Progenitor cell of endocrine pancreas (in vitro differentiated cells): ENCODE data around the gene CKB. TPM values are rescaled to one million over a fixed set of nuclear protein-coding genes. Genes with fewer than 3 reads are reported as not detected.

ENCODE experiments used
- DNase-seq: peaks from one replicate; pipeline ENCODE4 v3.0.0; 2021; ENCODE audit warnings: low spot score; ENCODE audit not compliant: unreplicated experiment
- H3K27ac Mint-ChIP-seq: 2 replicates; pipeline ENCODE4 v1.8.0; 2021; ENCODE audit warnings: mild to moderate bottlenecking, moderate library complexity, mixed read lengths
- H3K27me3 Mint-ChIP-seq: 2 replicates; pipeline ENCODE4 v1.8.0; 2021; ENCODE audit warnings: mixed read lengths
- H3K36me3 Mint-ChIP-seq: 2 replicates; pipeline ENCODE4 v1.8.0; 2022; ENCODE audit warnings: mixed read lengths; ENCODE audit not compliant: insufficient read depth
- H3K4me1 Mint-ChIP-seq: 2 replicates; pipeline ENCODE4 v1.8.0; 2021; ENCODE audit warnings: low read depth, mixed read lengths
- H3K4me3 Mint-ChIP-seq: 2 replicates; pipeline ENCODE4 v1.8.0; 2021; ENCODE audit warnings: low read depth, mild to moderate bottlenecking, moderate library complexity, mixed read lengths
- H3K9me3 Mint-ChIP-seq: 2 replicates; pipeline ENCODE4 v1.8.0; 2021; ENCODE audit warnings: low read depth, mixed read lengths
- total RNA-seq: library from RNA; stranded (reverse); gene quantifications from 2 replicates; pipeline ENCODE4 v1.2.1, GENCODE V29; 2021
- TF ChIP-seq, protein P1 (sequence below): fragments of 200-600 bp; sonication (generic); IDR thresholded peaks from one replicate; pipeline ENCODE4 v1.5.0; 2021; ENCODE audit warnings: antibody characterized with exemption, mild to moderate bottlenecking; ENCODE audit not compliant: unreplicated experiment

CKB gene
- total RNA-seq, 1 donor from 2014 or later, result 983 TPM

DNA sequence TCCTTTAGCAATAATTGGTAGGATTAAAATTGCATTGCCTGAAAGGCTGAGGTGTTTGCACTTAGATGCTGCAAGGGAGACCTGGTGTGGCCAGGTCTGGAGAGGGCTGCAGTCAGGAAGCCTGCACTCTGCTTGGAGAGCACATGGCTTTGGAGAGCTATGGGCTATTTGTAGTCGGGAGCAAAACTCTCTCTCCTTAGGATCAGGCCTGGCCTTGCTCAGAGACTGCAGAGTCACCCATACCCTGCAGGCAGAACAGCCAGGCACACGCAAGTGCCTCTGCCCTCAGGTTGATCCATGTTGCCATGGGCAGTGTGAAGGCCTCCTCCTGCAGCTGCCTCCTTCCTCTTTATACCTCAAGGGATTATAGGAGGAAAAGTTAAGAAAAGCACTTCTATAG, 26.8 kb downstream of the CKB start:
- Mint-ChIP-seq H3K27ac (no peak overlapping the region), H3K4me3 (no peak overlapping the region), H3K4me1 (no peaks in the 10 kb centered on the region), H3K9me3 (no peaks in the 10 kb centered on the region), H3K36me3 (peaks cover 3% of the 10 kb centered on the region), H3K27me3 (no peaks in the 10 kb centered on the region)
- DNase-seq, result no peak
- TF ChIP-seq, protein P1, sequence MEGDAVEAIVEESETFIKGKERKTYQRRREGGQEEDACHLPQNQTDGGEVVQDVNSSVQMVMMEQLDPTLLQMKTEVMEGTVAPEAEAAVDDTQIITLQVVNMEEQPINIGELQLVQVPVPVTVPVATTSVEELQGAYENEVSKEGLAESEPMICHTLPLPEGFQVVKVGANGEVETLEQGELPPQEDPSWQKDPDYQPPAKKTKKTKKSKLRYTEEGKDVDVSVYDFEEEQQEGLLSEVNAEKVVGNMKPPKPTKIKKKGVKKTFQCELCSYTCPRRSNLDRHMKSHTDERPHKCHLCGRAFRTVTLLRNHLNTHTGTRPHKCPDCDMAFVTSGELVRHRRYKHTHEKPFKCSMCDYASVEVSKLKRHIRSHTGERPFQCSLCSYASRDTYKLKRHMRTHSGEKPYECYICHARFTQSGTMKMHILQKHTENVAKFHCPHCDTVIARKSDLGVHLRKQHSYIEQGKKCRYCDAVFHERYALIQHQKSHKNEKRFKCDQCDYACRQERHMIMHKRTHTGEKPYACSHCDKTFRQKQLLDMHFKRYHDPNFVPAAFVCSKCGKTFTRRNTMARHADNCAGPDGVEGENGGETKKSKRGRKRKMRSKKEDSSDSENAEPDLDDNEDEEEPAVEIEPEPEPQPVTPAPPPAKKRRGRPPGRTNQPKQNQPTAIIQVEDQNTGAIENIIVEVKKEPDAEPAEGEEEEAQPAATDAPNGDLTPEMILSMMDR, result no peak

DNA sequence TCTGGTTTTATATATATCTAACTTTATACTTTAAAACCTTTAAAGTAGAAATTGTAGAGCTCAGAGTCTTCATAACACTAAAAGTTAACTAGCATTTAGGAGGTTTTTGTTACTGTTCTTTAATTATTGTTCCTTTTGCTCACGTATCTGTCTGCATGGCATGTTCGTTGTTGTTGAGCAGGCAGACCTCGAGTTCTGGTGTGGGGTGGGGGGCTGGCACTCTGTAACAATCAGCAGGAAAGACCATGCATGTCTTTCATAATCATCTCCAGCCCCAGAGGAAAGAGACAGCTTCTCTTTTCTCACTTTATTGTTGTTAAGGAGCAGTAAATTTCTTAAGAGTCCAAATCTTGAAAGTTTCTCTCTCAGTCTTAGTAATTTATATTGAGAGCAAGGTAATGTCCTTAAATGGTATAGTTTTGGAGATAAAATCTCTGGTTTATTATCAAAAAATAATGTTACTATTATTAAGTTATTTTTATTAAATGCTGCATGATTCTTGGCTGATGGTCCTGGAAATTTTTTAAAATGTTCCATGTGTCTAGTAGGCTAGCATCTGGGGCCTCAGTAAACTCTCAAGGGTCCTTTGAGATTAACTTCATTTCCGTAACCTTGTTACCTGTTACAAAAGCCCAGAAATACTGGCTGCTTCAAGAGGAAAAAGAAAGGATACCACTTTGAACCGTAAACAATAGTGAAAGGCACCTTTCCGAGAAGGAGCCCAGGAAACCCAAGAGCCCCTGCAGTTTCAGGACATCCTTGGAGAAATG, 30.3 kb downstream of the CKB start:
- Mint-ChIP-seq H3K4me3 (no peak overlapping the region), H3K27me3 (no peaks in the 10 kb centered on the region), H3K27ac (no peak overlapping the region), H3K4me1 (no peaks in the 10 kb centered on the region), H3K36me3 (peaks cover 10% of the 10 kb centered on the region), H3K9me3 (no peaks in the 10 kb centered on the region)
- TF ChIP-seq, protein P1, result no peak
- DNase-seq, result no peak

- Mint-ChIP-seq H3K4me1 (no peaks in the 10 kb centered on the region), H3K27me3 (no peaks in the 10 kb centered on the region), H3K36me3 (peaks cover 10% of the 10 kb centered on the region), H3K9me3 (no peaks in the 10 kb centered on the region), H3K27ac (peak overlapping the region; percentile 34), H3K4me3 (no peak overlapping the region)
- DNase-seq, result no peak
- TF ChIP-seq, protein P1, result no peak
These were observed 30.9 kb downstream of the CKB start for GRCh38 chr14:103491691-103492090.

- H3K4me3 Mint-ChIP-seq, result no peak overlapping the region
- peaks cover 11% of the 10 kb centered on the region for H3K36me3 Mint-ChIP-seq
- H3K9me3 Mint-ChIP-seq, result no peaks in the 10 kb centered on the region
- no peaks in the 10 kb centered on the region for H3K27me3 Mint-ChIP-seq
- TF ChIP-seq, protein P1, result no peak
- H3K27ac Mint-ChIP-seq, result peak overlapping the region; percentile 41
- no peak for DNase-seq
- H3K4me1 Mint-ChIP-seq, result no peaks in the 10 kb centered on the region
These were observed 33.0 kb downstream of the CKB start for GRCh38 chr14:103489621-103490020.

- no peaks in the 10 kb centered on the region for H3K27me3 Mint-ChIP-seq
- H3K4me3 Mint-ChIP-seq, result no peak overlapping the region
- no peaks in the 10 kb centered on the region for H3K4me1 Mint-ChIP-seq
- DNase-seq, result no peak
- no peak overlapping the region for H3K27ac Mint-ChIP-seq
- H3K36me3 Mint-ChIP-seq, result peaks cover 11% of the 10 kb centered on the region
- TF ChIP-seq, protein P1, result no peak
- H3K9me3 Mint-ChIP-seq, result no peaks in the 10 kb centered on the region
These were observed 33.7 kb downstream of the CKB start for GRCh38 chr14:103488960-103489359.
